Muscle layer of duodenum (tissue), 2 donors: ENCODE data around the gene PLB1.

ENCODE experiments used
- H3K27ac ChIP-seq: one replicate; pipeline ENCODE4 v1.7.0; 2013; ENCODE audit warnings: mild to moderate bottlenecking, low read length
- H3K27me3 ChIP-seq: one replicate; pipeline ENCODE4 v1.7.0; 2013; ENCODE audit warnings: low read depth, mild to moderate bottlenecking, control low read depth, low read length
- H3K36me3 ChIP-seq, 2 donors: one replicate each; pipeline ENCODE4 v1.7.0; 2013; ENCODE audit warnings: low read length in 2 of 2, control low read depth in 1 of 2, mild to moderate bottlenecking in 1 of 2; ENCODE audit not compliant: insufficient read depth in 2 of 2, control insufficient read depth in 1 of 2
- H3K4me1 ChIP-seq, 2 donors: one replicate each; pipeline ENCODE4 v1.7.0; 2013; ENCODE audit warnings: low read length in 2 of 2, mild to moderate bottlenecking in 2 of 2, control low read depth in 1 of 2, moderate library complexity in 1 of 2; ENCODE audit not compliant: insufficient read depth in 2 of 2, control insufficient read depth in 1 of 2
- H3K4me3 ChIP-seq, 2 donors: one replicate each; pipeline ENCODE4 v1.7.0; 2013; ENCODE audit warnings: low read length in 2 of 2, low read depth in 1 of 2, mild to moderate bottlenecking in 1 of 2
- H3K9me3 ChIP-seq, 2 donors: one replicate each; pipeline ENCODE4 v1.7.0; 2013; ENCODE audit warnings: low read length in 2 of 2, control low read depth in 1 of 2, mild to moderate bottlenecking in 1 of 2; ENCODE audit not compliant: control insufficient read depth in 1 of 2
- donor health status: healthy.

Gene PLB1

GRCh38 chr2:28568533-28568932, 72.7 kb downstream of the PLB1 start:
- Histone ChIP-seq H3K27me3 (no peaks in the 10 kb centered on the region), H3K27ac (no peak overlapping the region), H3K4me3 (no peak overlapping the region), H3K36me3 (no peaks in the 10 kb centered on the region), H3K4me1 (no peaks in the 10 kb centered on the region), H3K9me3 (no peaks in the 10 kb centered on the region)

DNA sequence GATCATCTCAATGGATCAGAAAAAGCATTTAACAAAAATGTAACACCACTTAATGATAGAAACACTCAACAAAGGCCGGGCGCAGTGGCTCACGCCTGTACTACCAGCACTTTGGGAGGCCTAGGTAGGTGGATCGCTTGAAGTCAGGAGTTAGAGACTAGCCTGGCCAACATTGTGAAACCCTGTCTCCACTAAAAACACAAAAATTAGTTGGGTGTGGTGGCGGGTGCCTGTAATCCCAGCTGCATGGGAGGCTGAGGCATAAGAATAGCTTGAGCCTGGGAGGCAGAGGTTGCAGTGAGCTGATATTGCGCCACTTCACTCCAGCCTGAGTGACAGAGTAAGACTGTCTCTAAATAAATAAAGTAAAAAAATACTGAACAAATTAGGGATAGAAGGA, 74.6 kb downstream of the PLB1 start:
- Histone ChIP-seq H3K4me1 (no peaks in the 10 kb centered on the region), H3K9me3 (no peaks in the 10 kb centered on the region), H3K36me3 (no peaks in the 10 kb centered on the region), H3K27me3 (no peaks in the 10 kb centered on the region), H3K27ac (no peak overlapping the region), H3K4me3 (no peak overlapping the region)

GRCh38 chr2:28576714-28577113, 80.9 kb downstream of the PLB1 start:
- H3K9me3 ChIP-seq, result no peaks in the 10 kb centered on the region
- H3K27me3 ChIP-seq, result no peaks in the 10 kb centered on the region
- H3K4me3 ChIP-seq, result no peak overlapping the region
- H3K27ac ChIP-seq, result no peak overlapping the region
- H3K36me3 ChIP-seq, result no peaks in the 10 kb centered on the region
- no peaks in the 10 kb centered on the region for H3K4me1 ChIP-seq

DNA sequence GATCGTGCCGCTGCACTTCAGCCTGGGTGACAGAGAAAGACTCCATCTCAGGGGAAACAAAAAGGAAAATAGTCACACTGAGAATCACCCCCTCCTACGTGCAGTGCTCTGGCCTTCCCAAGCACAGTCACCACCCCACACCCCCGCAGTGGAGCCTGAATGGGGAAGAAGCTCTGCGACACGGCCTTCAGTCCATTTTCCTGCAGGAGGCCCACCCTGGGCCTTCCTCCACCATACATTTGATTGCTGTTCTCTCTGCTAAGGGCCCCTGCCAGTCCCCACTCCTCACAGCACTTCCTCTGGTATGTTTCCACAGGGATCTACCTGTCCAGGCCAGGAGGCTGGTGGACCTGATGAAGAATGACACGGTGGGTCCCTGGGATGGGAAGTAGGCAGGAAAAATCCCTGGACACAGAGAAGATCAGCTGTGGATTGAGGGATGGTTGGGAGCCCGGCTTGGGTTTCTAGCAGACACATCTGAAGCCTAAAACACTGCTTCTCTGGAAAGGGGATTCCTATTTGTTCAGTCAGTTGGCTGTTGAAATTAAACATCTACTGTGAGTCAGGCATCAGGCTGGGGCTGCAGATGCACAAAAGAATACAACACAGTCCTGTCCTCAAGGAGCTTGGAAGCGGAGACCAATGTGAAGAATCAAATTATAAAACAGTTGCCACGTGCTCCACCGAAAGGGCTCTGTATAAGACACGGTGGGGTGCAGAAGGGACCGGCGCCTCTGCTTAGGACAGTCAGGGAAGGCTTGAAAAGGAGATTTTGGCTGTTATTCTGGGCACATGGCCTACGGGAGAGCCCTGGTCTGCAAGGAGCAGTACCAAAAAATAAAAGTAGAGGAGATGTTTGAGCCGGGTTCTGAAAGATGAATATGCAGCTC, 82.2 kb downstream of the PLB1 start:
- Histone ChIP-seq H3K4me3 (no peak overlapping the region), H3K4me1 (no peaks in the 10 kb centered on the region), H3K9me3 (no peaks in the 10 kb centered on the region), H3K27ac (no peak overlapping the region), H3K27me3 (no peaks in the 10 kb centered on the region), H3K36me3 (no peaks in the 10 kb centered on the region)

DNA sequence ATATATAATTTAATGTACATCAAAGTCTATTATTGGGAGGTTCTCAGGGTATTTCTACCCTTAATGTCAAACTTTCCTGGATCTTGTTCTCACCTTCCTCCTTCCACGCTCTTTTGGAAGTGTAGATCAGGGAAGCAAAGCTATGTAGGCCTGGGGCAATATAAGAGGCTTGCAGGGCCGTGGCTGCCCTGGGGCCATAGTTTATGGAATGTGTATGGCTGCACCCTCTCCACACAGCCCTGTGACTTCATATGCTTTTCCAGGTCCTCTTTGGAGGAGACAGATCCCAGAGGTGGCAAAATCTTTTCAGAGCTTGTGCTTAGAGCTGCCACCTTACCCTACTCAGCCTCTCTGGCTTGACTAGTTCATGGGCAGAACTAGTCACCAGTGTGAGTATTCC, 82.9 kb downstream of the PLB1 start:
- H3K4me3 ChIP-seq, result no peak overlapping the region
- H3K27ac ChIP-seq, result no peak overlapping the region
- no peaks in the 10 kb centered on the region for H3K4me1 ChIP-seq
- no peaks in the 10 kb centered on the region for H3K9me3 ChIP-seq
- no peaks in the 10 kb centered on the region for H3K36me3 ChIP-seq
- H3K27me3 ChIP-seq, result no peaks in the 10 kb centered on the region

DNA sequence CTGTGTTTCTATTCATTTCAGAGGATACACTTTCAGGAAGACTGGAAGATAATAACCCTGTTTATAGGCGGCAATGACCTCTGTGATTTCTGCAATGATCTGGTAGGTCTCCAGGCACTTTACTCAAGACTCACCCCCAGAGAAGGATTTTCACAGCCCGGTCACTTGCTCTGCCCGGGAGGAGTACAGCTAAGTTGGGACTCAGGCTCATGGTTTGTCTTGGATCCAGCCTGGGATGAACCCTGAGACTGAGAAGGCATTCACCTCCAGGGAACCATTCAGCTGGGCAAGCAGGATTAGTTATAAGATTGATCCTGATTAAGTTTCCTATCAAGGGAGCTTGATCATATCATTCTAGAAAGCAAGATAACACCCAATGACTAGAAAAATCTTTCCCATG, 83.7 kb downstream of the PLB1 start:
- no peak overlapping the region for H3K27ac ChIP-seq
- peaks cover 0 to 7% of the 10 kb centered on the region in 2 donors for H3K36me3 ChIP-seq
- no peaks in the 10 kb centered on the region for H3K9me3 ChIP-seq
- H3K27me3 ChIP-seq, result no peaks in the 10 kb centered on the region
- H3K4me3 ChIP-seq, result no peak overlapping the region
- H3K4me1 ChIP-seq, result no peaks in the 10 kb centered on the region

GRCh38 chr2:28580078-28580477, 84.2 kb downstream of the PLB1 start:
- Histone ChIP-seq H3K4me3 (no peak overlapping the region), H3K9me3 (no peaks in the 10 kb centered on the region), H3K27me3 (no peaks in the 10 kb centered on the region), H3K27ac (no peak overlapping the region), H3K36me3 (peaks cover 0 to 10% of the 10 kb centered on the region in 2 donors), H3K4me1 (no peaks in the 10 kb centered on the region)

DNA sequence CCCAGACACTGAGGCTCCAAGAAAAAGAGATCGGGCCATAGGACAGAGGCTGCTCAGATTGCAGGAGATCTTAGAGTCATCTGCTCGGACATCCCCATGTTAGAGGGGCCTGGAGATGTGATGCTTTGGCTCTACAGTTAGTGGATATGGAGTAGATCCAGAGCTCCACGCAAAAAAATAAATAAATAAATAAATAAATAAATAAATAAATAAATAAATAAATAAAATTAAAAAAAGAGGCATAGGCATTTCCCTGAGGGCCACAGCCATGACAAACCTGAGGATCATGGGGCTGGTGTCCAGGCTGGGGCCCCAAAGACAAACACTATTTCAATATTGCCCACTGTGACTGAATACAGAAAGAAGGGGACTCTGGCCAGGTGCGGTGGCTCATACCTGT, 85.5 kb downstream of the PLB1 start:
- H3K4me3 ChIP-seq, result no peak overlapping the region
- peaks cover 0 to 10% of the 10 kb centered on the region in 2 donors for H3K36me3 ChIP-seq
- H3K4me1 ChIP-seq, result no peaks in the 10 kb centered on the region
- H3K9me3 ChIP-seq, result no peaks in the 10 kb centered on the region
- H3K27me3 ChIP-seq, result no peaks in the 10 kb centered on the region
- H3K27ac ChIP-seq, result no peak overlapping the region

GRCh38 chr2:28582152-28582551, 86.3 kb downstream of the PLB1 start:
- Histone ChIP-seq H3K4me1 (no peaks in the 10 kb centered on the region), H3K4me3 (no peak overlapping the region), H3K27me3 (no peaks in the 10 kb centered on the region), H3K36me3 (peaks cover 0 to 10% of the 10 kb centered on the region in 2 donors), H3K27ac (no peak overlapping the region), H3K9me3 (no peaks in the 10 kb centered on the region)

DNA sequence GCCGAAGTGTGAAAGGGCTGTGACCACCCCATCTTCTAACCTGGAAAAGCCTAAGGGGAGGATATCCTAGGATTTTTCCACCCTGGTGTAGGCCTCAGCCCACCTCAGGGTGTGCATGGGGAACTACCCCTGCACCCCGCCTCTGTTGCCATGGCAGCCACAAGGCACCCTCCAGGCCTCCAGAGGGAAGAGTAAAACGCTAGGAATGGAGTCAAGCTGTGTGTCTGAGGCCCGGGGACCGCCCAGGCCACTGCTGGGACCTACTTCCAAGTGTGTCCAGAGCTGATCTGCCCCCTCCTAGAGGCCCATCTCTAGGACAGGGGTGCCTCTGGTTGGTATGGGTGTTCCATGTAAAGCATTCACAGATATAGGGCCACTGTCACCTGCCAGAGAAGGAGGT, 86.7 kb downstream of the PLB1 start:
- H3K4me1 ChIP-seq, result no peaks in the 10 kb centered on the region
- no peaks in the 10 kb centered on the region for H3K9me3 ChIP-seq
- no peak overlapping the region for H3K27ac ChIP-seq

GRCh38 chr2:28583899-28584553, 88.2 kb downstream of the PLB1 start:
- Histone ChIP-seq H3K27me3 (no peaks in the 10 kb centered on the region), H3K9me3 (no peaks in the 10 kb centered on the region), H3K27ac (peak overlapping the region; percentile 7), H3K36me3 (peaks cover 0 to 10% of the 10 kb centered on the region in 2 donors), H3K4me1 (no peaks in the 10 kb centered on the region), H3K4me3 (no peak overlapping the region)

More for the DNA sequence above, 86.7 kb downstream of the PLB1 start:
- Histone ChIP-seq H3K36me3 (peaks cover 0 to 10% of the 10 kb centered on the region in 2 donors), H3K27me3 (no peaks in the 10 kb centered on the region), H3K4me3 (no peak overlapping the region)
